HEK293 (cell line): ENCODE results near the gene KIF26B.

Experiments
- CTCF ChIA-PET: fragments of 350-600 bp; formaldehyde crosslinking; extraction: SDS; loops from one replicate; lab custom pipeline; 2021; ENCODE audit warnings: antibody characterized with exemption; lab: Yijun Ruan, JAX
- POLR2A ChIA-PET: fragments of 300-600 bp; formaldehyde crosslinking; extraction: SDS; loops from one replicate; lab custom pipeline; 2020; ENCODE audit warnings: antibody characterized with exemption, inconsistent platforms; lab: Yijun Ruan, JAX
- H3K27ac ChIP-seq: fragments of 200-500 bp; sonication (Bioruptor generic); 2 replicates; pipeline ENCODE4 v1.5.1; 2014; ENCODE audit warnings: low read depth, low read length, control low read depth, inconsistent platforms; ENCODE audit errors: extremely low read depth
- H3K36me3 ChIP-seq, 2 experiments: fragments of 200-500 bp in 1 of 2; sonication (Bioruptor generic) in 1 of 2; 1 replicate in 1 of 2; 2 replicates in 1 of 2; pipeline ENCODE4 v1.5.1; 2014 to 2017; ENCODE audit warnings: inconsistent platforms in 2 of 2, low read length in 2 of 2; ENCODE audit not compliant: control insufficient read depth in 2 of 2, insufficient read depth in 1 of 2
- H3K4me1 ChIP-seq: fragments of 200-500 bp; sonication (Bioruptor generic); 2 replicates; pipeline ENCODE4 v1.5.1; 2014; ENCODE audit warnings: mild to moderate bottlenecking, low read length, inconsistent platforms; ENCODE audit not compliant: control insufficient read depth, insufficient read depth
- H3K4me3 ChIP-seq: 2 replicates; pipeline ENCODE4 v1.5.1; 2011; ENCODE audit warnings: low read depth, mild to moderate bottlenecking, control low read depth, low read length, moderate library complexity
- H3K9me3 ChIP-seq: fragments of 200-500 bp; sonication (Bioruptor generic); 2 replicates; pipeline ENCODE4 v1.5.1; 2014; ENCODE audit warnings: low read depth, low read length, inconsistent platforms; ENCODE audit not compliant: control insufficient read depth, insufficient read depth
- GLIS1 ChIP-seq: fragments of 450-650 bp; formaldehyde crosslinking; IDR thresholded peaks from 2 replicates; pipeline ENCODE4 v1.5.1; 2016; ENCODE audit warnings: missing biosample characterization, missing genetic modification characterization
- HOXC10 ChIP-seq: sonication (generic); formaldehyde crosslinking; IDR thresholded peaks from 2 replicates; pipeline ENCODE4 v1.8.1; 2023; ENCODE audit warnings: mild to moderate bottlenecking, missing genetic modification reagents
- HOXD13 ChIP-seq: sonication (generic); formaldehyde crosslinking; IDR thresholded peaks from 2 replicates; pipeline ENCODE4 v1.8.0; 2022; ENCODE audit warnings: missing genetic modification reagents, borderline replicate concordance
- OVOL3 ChIP-seq: fragments of 450-650 bp; formaldehyde crosslinking; IDR thresholded peaks from 2 replicates; pipeline ENCODE4 v1.5.1; 2016; ENCODE audit warnings: missing biosample characterization, missing genetic modification characterization
- PRDM6 ChIP-seq: fragments of 450-650 bp; formaldehyde crosslinking; IDR thresholded peaks from 2 replicates; pipeline ENCODE4 v1.5.1; 2017; ENCODE audit warnings: missing biosample characterization, missing genetic modification characterization
- REST ChIP-seq: fragments of 450-650 bp; formaldehyde crosslinking; IDR thresholded peaks from 2 replicates; pipeline ENCODE4 v1.5.1; 2016; ENCODE audit warnings: missing biosample characterization, missing genetic modification characterization
- SP3 ChIP-seq: fragments of 450-650 bp; formaldehyde crosslinking; IDR thresholded peaks from 2 replicates; pipeline ENCODE4 v1.5.1; 2016; ENCODE audit warnings: missing biosample characterization, missing genetic modification characterization
- ZIC2 ChIP-seq: fragments of 450-650 bp; formaldehyde crosslinking; IDR thresholded peaks from 2 replicates; pipeline ENCODE4 v1.5.1; 2016; ENCODE audit warnings: missing biosample characterization, missing genetic modification characterization
- ZNF112 ChIP-seq: fragments of 450-650 bp; formaldehyde crosslinking; IDR thresholded peaks from 2 replicates; pipeline ENCODE4 v1.5.0; 2017; ENCODE audit warnings: missing biosample characterization, missing genetic modification characterization
- ZNF138 ChIP-seq: fragments of 450-650 bp; formaldehyde crosslinking; IDR thresholded peaks from 2 replicates; pipeline ENCODE4 v1.5.1; 2016; ENCODE audit warnings: missing biosample characterization, missing genetic modification characterization, borderline replicate concordance
- ZNF221 ChIP-seq: fragments of 450-650 bp; formaldehyde crosslinking; IDR thresholded peaks from 2 replicates; pipeline ENCODE4 v1.5.1; 2017; ENCODE audit warnings: missing biosample characterization, missing genetic modification characterization, borderline replicate concordance
- ZNF341 ChIP-seq: fragments of 450-650 bp; formaldehyde crosslinking; IDR thresholded peaks from 2 replicates; pipeline ENCODE4; 2016; ENCODE audit warnings: low read depth, missing biosample characterization, missing genetic modification characterization
- ZNF391 ChIP-seq: fragments of 450-650 bp; formaldehyde crosslinking; IDR thresholded peaks from 2 replicates; pipeline ENCODE4 v1.5.1; 2016; ENCODE audit warnings: low read depth, missing biosample characterization, missing genetic modification characterization, borderline replicate concordance
- ZNF394 ChIP-seq: fragments of 450-650 bp; formaldehyde crosslinking; IDR thresholded peaks from 2 replicates; pipeline ENCODE4 v1.5.1; 2016; ENCODE audit warnings: missing biosample characterization, missing genetic modification characterization, mild to moderate bottlenecking, moderate library complexity, borderline replicate concordance
- ZNF404 ChIP-seq: fragments of 450-650 bp; formaldehyde crosslinking; IDR thresholded peaks from 2 replicates; pipeline ENCODE4 v1.5.1; 2017; ENCODE audit warnings: missing biosample characterization, missing genetic modification characterization
- ZNF416 ChIP-seq: fragments of 450-650 bp; formaldehyde crosslinking; IDR thresholded peaks from 2 replicates; pipeline ENCODE4 v1.5.1; 2016; ENCODE audit warnings: missing biosample characterization, missing genetic modification characterization
- ZNF560 ChIP-seq: fragments of 450-650 bp; formaldehyde crosslinking; IDR thresholded peaks from 2 replicates; pipeline ENCODE4 v1.5.1; 2017; ENCODE audit warnings: missing biosample characterization, missing genetic modification characterization, borderline replicate concordance
- ZNF561 ChIP-seq: fragments of 450-650 bp; IDR thresholded peaks from 2 replicates; pipeline ENCODE4 v1.5.1; 2018; ENCODE audit warnings: missing biosample characterization, missing genetic modification characterization, borderline replicate concordance
- ZNF600 ChIP-seq: fragments of 450-650 bp; formaldehyde crosslinking; IDR thresholded peaks from 2 replicates; pipeline ENCODE4 v1.5.1; 2016; ENCODE audit warnings: missing biosample characterization, missing genetic modification characterization
- ZNF792 ChIP-seq: fragments of 450-650 bp; formaldehyde crosslinking; IDR thresholded peaks from 2 replicates; pipeline ENCODE4 v1.5.1; 2016; ENCODE audit warnings: missing biosample characterization, missing genetic modification characterization
- TF ChIP-seq, protein P1 (sequence below): fragments of 450-650 bp; formaldehyde crosslinking; IDR thresholded peaks from 2 replicates; pipeline ENCODE4 v1.5.1; 2017; ENCODE audit warnings: missing biosample characterization, missing genetic modification characterization
- TF ChIP-seq, protein P2 (sequence below): fragments of 450-650 bp; formaldehyde crosslinking; IDR thresholded peaks from 2 replicates; pipeline ENCODE4 v1.5.1; 2016; ENCODE audit warnings: missing biosample characterization, missing genetic modification characterization

The KIF26B gene

GRCh38 chr1:245229051-245229450, 74.3 kb downstream of the KIF26B start (continued):
- no peak for TF ChIP-seq REST

GRCh38 chr1:245232931-245233330, 78.1 kb downstream of the KIF26B start:
- H3K27ac ChIP-seq, result no peak overlapping the region
- H3K9me3 ChIP-seq, result no peaks in the 10 kb centered on the region
- TF ChIP-seq ZNF112 (no peak), ZNF560 (tag by site-specific recombination) (no peak), PRDM6 (tag by site-specific recombination) (no peak), SP3 (tag by site-specific recombination) (no peak), ZNF391 (tag by site-specific recombination) (no peak), ZNF138 (no peak), ZNF561 (no peak)
- H3K4me3 ChIP-seq, result no peak overlapping the region
- H3K4me1 ChIP-seq, result no peaks in the 10 kb centered on the region
- POLR2A ChIA-PET, result no interaction called here
- no peaks in the 10 kb centered on the region for H3K36me3 ChIP-seq
- CTCF ChIA-PET, result no interaction called here

- Histone ChIP-seq H3K4me3 (no peak overlapping the region), H3K4me1 (no peaks in the 10 kb centered on the region), H3K27ac (no peak overlapping the region), H3K36me3 (no peaks in the 10 kb centered on the region), H3K9me3 (no peaks in the 10 kb centered on the region)
- POLR2A ChIA-PET, result no interaction called here
- CTCF ChIA-PET, result no interaction called here
- TF ChIP-seq HOXD13 (CRISPR knock-in tag), result no peak
- no peak for TF ChIP-seq HOXC10 (CRISPR knock-in tag)
- no peak for TF ChIP-seq PRDM6 (tag by site-specific recombination)
- no peak for TF ChIP-seq ZNF404
- no peak for TF ChIP-seq ZNF391 (tag by site-specific recombination)
- TF ChIP-seq ZIC2 (tag by site-specific recombination), result peak; percentile 90
- peak; percentile 88 for TF ChIP-seq GLIS1 (tag by site-specific recombination)
- TF ChIP-seq ZNF792 (tag by site-specific recombination), result no peak
- no peak for TF ChIP-seq ZNF394 (tag by site-specific recombination)
- no peak for TF ChIP-seq ZNF600 (tag by site-specific recombination)
- TF ChIP-seq ZNF221 (tag by site-specific recombination), result no peak
- TF ChIP-seq ZNF416 (tag by site-specific recombination), result no peak
- no peak for TF ChIP-seq OVOL3 (tag by site-specific recombination)
- TF ChIP-seq, protein P1, sequence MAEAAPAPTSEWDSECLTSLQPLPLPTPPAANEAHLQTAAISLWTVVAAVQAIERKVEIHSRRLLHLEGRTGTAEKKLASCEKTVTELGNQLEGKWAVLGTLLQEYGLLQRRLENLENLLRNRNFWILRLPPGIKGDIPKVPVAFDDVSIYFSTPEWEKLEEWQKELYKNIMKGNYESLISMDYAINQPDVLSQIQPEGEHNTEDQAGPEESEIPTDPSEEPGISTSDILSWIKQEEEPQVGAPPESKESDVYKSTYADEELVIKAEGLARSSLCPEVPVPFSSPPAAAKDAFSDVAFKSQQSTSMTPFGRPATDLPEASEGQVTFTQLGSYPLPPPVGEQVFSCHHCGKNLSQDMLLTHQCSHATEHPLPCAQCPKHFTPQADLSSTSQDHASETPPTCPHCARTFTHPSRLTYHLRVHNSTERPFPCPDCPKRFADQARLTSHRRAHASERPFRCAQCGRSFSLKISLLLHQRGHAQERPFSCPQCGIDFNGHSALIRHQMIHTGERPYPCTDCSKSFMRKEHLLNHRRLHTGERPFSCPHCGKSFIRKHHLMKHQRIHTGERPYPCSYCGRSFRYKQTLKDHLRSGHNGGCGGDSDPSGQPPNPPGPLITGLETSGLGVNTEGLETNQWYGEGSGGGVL, result no peak
- TF ChIP-seq, protein P2, sequence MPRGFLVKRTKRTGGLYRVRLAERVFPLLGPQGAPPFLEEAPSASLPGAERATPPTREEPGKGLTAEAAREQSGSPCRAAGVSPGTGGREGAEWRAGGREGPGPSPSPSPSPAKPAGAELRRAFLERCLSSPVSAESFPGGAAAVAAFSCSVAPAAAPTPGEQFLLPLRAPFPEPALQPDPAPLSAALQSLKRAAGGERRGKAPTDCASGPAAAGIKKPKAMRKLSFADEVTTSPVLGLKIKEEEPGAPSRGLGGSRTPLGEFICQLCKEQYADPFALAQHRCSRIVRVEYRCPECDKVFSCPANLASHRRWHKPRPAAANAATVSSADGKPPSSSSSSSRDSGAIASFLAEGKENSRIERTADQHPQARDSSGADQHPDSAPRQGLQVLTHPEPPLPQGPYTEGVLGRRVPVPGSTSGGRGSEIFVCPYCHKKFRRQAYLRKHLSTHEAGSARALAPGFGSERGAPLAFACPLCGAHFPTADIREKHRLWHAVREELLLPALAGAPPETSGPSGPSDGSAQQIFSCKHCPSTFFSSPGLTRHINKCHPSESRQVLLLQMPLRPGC (tag by site-specific recombination), result no peak
- TF ChIP-seq ZNF341 (tag by site-specific recombination), result 0 out of 2 replicates have a peak, but pooled peaks have one; percentile 11
These were observed 79.7 kb downstream of the KIF26B start for GRCh38 chr1:245234217-245235081.
